K562 (cell line): ENCODE results near the gene TMEM69. TPM values are rescaled to one million over a fixed set of nuclear protein-coding genes. Genes with fewer than 3 reads are reported as not detected.

Experiments
- BRF1 ChIP-seq: IDR thresholded peaks from 3 replicates; pipeline ENCODE4 v1.6.1; 2011; ENCODE audit warnings: borderline replicate concordance, mild to moderate bottlenecking; ENCODE audit not compliant: insufficient read length; ENCODE audit errors: extremely low read depth
- FOXA3 ChIP-seq, 2 experiments: fragments of 450-650 bp in 1 of 2; sonication (generic) in 1 of 2; formaldehyde crosslinking; IDR thresholded peaks in 1 of 2; conservative IDR thresholded peaks in 1 of 2; 2 replicates each; pipeline versions ENCODE4 v1.4.0 to v1.8.0; 2020 to 2022; ENCODE audit warnings: mild to moderate bottlenecking in 2 of 2, missing genetic modification reagents in 1 of 2
- NR4A1 ChIP-seq, 2 experiments: fragments of 250-450 bp in 1 of 2; fragments of 450-650 bp in 1 of 2; sonication (Bioruptor Pico) in 1 of 2; IDR thresholded peaks; 2 replicates each; pipeline versions ENCODE4 v1.4.0 to v1.6.1; 2016 to 2020; ENCODE audit warnings: mild to moderate bottlenecking in 2 of 2, missing compliant biosample characterization in 1 of 2, missing genetic modification characterization in 1 of 2, moderate library complexity in 1 of 2
- RBM15 ChIP-seq: fragments of 200-400 bp; formaldehyde crosslinking; IDR thresholded peaks from 2 replicates; pipeline ENCODE4 v1.6.1; 2018; ENCODE audit warnings: mild to moderate bottlenecking, low read length, moderate library complexity; ENCODE audit not compliant: insufficient read depth
- RUNX1 ChIP-seq: sonication (generic); IDR thresholded peaks from 2 replicates; pipeline ENCODE4 v1.6.1; 2016; ENCODE audit warnings: antibody characterized with exemption, low read depth
- polyA plus RNA-seq, 8 experiments: library from polyadenylated mRNA; depleted of rRNA in 4 of 8; stranded (reverse) in 5 of 8; unstranded in 3 of 8; fragments of >200 nt; fragmentation: Nextera tagmentation in 2 of 8; fragmentation: Illumina TruSeq in 1 of 8; extraction: Ambion mirVana in 2 of 8; extraction: Trizol in 1 of 8; gene quantifications; 2 replicates each; pipeline versions ENCODE4 v1.2.1 to v1.2.3, GENCODE V29; 2011 to 2014; ENCODE audit warnings: inconsistent platforms in 1 of 8, missing spikeins in 1 of 8
- total RNA-seq, 7 experiments: library from RNA; depleted of rRNA in 6 of 7; stranded (reverse); fragments of >200 nt in 6 of 7; fragmentation: Illumina TruSeq in 2 of 7; extraction: Trizol in 2 of 7; gene quantifications; 2 replicates each; pipeline versions ENCODE4 v1.2.1 to v1.2.3, GENCODE V29; 2011 to 2021; ENCODE audit warnings: low replicate concordance in 1 of 7
- TF ChIP-seq, protein P1 (sequence below), 2 experiments: IDR thresholded peaks; 2 replicates each; pipeline ENCODE4 v1.6.1; 2011; ENCODE audit warnings: borderline replicate concordance in 1 of 2, control low read depth in 1 of 2, low read depth in 1 of 2, low read length in 1 of 2, mild to moderate bottlenecking in 1 of 2, mixed read lengths in 1 of 2, moderate library complexity in 1 of 2; ENCODE audit not compliant: insufficient read depth in 1 of 2, insufficient read length in 1 of 2, poor library complexity in 1 of 2, severe bottlenecking in 1 of 2; ENCODE audit errors: extremely low read depth in 1 of 2
- TF ChIP-seq, protein P2 (sequence below): fragments of 250-450 bp; sonication (Bioruptor Pico); IDR thresholded peaks from 2 replicates; pipeline ENCODE4 v1.5.0; 2022; ENCODE audit warnings: mild to moderate bottlenecking

TMEM69 gene
- total and polyA plus RNA-seq, 9 of the 15 experiments (the other 6 are each of a cell fraction or from before 2014, with no cell fraction given): 47.3 to 248 (median 103) TPM

- TF ChIP-seq, protein P1, sequence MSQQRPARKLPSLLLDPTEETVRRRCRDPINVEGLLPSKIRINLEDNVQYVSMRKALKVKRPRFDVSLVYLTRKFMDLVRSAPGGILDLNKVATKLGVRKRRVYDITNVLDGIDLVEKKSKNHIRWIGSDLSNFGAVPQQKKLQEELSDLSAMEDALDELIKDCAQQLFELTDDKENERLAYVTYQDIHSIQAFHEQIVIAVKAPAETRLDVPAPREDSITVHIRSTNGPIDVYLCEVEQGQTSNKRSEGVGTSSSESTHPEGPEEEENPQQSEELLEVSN (IDR thresholded peaks at IDR 0.05; ENCODE audit: borderline replicate concordance in 1 of 2, extremely low read depth in 1 of 2, insufficient read depth in 1 of 2, insufficient read length in 1 of 2, low read depth in 1 of 2, low read length in 1 of 2, poor library complexity in 1 of 2, severe bottlenecking in 1 of 2): no peak
- TF ChIP-seq FOXA3 (CRISPR knock-in tag; conservative IDR thresholded peaks at IDR 0.05 in 1 of 2, IDR thresholded peaks at IDR 0.05 in 1 of 2): no peak
- TF ChIP-seq BRF1: no peak
- TF ChIP-seq, protein P2, sequence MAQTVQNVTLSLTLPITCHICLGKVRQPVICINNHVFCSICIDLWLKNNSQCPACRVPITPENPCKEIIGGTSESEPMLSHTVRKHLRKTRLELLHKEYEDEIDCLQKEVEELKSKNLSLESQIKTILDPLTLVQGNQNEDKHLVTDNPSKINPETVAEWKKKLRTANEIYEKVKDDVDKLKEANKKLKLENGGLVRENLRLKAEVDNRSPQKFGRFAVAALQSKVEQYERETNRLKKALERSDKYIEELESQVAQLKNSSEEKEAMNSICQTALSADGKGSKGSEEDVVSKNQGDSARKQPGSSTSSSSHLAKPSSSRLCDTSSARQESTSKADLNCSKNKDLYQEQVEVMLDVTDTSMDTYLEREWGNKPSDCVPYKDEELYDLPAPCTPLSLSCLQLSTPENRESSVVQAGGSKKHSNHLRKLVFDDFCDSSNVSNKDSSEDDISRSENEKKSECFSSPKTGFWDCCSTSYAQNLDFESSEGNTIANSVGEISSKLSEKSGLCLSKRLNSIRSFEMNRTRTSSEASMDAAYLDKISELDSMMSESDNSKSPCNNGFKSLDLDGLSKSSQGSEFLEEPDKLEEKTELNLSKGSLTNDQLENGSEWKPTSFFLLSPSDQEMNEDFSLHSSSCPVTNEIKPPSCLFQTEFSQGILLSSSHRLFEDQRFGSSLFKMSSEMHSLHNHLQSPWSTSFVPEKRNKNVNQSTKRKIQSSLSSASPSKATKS (CRISPR knock-in tag): no peak
- TF ChIP-seq NR4A1 (CRISPR knock-in tag; IDR thresholded peaks at IDR 0.05): no peak
- no peak for TF ChIP-seq NR4A1 (tag; IDR thresholded peaks at IDR 0.05)
- no peak for TF ChIP-seq RUNX1
- TF ChIP-seq RBM15: no peak
Observed at GRCh38 chr1:45669379-45669778, 18.6 kb upstream of the TMEM69 start (continued).
